Panc1 (cell line): Measurements from ENCODE around the gene PAK6.

Experiments
- CTCF ChIP-seq: fragments of 450-650 bp; IDR thresholded peaks from 2 replicates; pipeline ENCODE4 v1.5.1; 2017; ENCODE audit warnings: mild to moderate bottlenecking
- POLR2AphosphoS5 ChIP-seq: IDR thresholded peaks from 2 replicates; pipeline ENCODE4 v1.6.1; 2012; ENCODE audit warnings: mild to moderate bottlenecking, low read depth, low read length, moderate library complexity

GRCh38 chr15:40275523-40275922, 36.7 kb downstream of the PAK6 start:
- no peak for TF ChIP-seq CTCF
- no peak for TF ChIP-seq POLR2AphosphoS5
